Middle frontal gyrus (tissue), 1 donor: Measurements from ENCODE around the gene DKK3.

ENCODE experiments used
- DNase-seq: peaks from one replicate; pipeline ENCODE4 v3.0.0-alpha.2; 2015; ENCODE audit warnings: low spot score; ENCODE audit errors: extremely low spot score

Gene DKK3

GRCh38 chr11:11946878-11947277 is 61.5 kb downstream of the DKK3 start:
- DNase-seq: no peak

DNA sequence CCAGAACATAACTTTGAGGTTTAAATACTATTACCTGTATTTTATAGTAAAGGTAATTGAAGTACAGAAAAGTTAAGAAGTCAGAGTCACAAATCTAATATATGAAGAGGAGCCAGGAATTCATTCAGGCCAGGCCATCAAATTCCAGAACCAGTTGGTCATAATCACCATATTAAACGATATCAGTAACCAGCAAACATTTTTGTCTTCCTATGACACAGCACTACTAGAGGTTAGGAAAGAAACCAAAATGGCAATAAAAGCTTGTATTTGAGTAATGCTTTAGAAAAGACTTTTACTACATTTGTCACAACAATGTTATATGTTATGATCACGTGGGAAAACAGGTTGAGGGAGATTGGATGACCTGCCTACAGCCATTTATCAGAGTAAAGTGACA is 62.2 kb downstream of the DKK3 start:
- DNase-seq: no peak

DNA sequence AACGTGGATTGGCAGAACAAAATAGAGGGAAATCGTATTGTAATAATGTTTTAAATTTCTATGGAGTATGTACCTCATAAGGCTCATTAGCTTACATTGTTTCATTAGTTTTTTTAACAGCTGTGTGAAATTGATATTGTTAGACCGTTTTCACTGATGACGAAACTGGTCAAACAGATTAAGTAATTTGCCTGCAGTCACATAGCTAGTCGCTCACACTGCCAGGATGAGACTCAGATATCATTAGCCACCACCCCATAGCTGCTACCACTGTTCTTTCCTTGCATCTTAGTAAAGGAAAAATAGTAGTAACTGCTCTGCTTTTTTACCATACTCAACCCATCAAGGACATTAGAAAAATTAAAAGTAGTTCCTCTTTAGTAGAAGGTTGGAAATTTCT is 64.0 kb downstream of the DKK3 start:
- DNase-seq: no peak

DNA sequence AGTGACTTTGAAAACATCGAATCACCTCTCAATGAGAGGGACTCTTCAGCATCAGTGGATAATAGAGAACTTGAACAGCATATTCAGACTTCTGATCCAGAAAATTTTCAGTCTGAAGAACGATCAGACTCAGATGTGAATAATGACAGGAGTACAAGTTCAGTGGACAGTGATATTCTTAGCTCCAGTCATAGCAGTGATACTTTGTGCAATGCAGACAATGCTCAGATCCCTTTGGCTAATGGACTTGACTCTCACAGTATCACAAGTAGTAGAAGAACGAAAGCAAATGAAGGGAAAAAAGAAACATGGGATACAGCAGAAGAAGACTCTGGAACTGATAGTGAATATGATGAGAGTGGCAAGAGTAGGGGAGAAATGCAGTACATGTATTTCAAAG is 65.8 kb downstream of the DKK3 start:
- no peak for DNase-seq

GRCh38 chr11:11940551-11940950 is 67.9 kb downstream of the DKK3 start:
- DNase-seq: no peak

DNA sequence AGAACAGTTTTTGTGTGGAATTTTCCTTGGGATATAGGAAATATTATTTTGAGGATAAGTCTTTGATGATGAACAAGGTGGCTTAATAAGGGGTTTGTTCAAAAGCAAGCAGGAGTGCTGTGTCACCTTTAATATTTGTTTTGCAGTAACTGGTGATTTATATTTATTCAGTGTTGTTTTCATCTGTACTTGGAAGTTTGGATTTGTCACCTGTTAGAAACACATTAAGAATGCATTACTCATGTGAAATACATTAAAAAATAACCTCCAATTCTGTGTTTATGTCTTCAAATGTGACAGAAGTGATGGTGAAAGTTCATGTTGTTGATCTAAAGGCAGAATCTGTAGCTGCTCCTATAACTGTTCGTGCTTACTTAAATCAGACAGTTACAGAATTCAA is 70.5 kb downstream of the DKK3 start:
- DNase-seq: no peak

GRCh38 chr11:11937433-11937832 is 71.0 kb downstream of the DKK3 start:
- DNase-seq: no peak

DNA sequence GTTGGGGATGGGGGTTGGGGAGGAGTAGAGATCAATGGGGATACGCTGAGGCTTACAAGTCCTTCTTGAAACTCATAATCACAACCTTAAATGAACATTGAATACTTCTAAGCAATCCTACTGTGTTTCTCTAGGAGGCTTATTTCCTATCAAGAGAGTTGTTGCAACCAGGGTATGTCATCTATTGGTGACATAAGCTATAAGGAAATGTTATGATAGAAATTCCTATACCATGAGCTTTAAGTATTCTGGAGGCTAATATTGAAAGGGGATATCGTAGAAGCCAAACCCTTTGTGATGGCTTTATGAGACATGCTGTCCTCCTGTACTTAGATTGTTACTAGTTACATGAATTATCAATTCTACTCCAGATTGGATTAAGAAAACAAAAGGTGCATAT is 72.9 kb downstream of the DKK3 start:
- no peak for DNase-seq

DNA sequence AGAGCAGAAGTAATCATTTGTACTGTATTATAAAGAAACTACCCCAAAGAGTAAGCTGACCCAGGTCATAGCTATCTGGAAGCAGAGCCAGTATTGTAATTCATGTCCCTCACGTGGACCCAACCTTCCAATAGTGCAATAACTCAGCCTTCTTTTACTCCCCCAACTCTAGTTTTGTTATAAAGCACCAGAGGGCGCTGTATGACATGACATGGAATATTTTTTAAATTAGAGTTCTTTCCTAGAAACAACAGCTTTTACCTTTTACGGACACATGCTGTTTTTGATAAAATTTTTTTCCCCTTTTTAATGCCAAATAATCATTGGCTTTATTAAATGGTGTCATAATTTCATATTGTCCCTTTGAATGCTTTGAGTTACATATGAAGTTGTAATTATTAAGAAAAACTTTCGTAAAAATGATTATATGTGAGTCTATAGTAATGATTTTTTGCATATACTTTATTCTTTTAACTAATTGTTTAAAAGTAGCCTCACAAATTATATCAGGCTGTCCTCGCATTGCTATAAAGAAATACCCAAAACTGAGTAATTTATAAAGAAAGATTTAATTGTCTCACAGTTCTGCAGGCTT is 76.9 kb downstream of the DKK3 start:
- peak; percentile 50 for DNase-seq

GRCh38 chr11:11929920-11930319 is 78.5 kb downstream of the DKK3 start:
- no peak for DNase-seq

DNA sequence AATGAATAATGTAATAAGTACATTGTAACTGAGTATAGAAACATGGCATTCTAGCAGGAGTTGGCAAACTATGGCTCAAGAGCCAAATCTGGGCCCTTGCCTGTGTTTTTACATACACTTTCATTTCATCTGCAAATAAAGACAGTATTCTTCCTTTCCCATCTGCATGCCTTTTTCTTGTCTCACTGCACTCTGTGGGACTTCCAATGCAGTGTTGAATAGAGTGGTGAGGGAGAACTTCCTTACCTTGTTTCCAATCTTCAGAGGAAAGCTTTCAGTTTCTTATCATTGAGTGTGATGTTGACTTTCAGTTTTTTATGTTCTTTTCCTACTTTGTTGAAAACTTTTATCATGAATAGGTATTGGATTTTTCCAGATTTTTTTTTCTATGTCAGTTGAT is 84.6 kb downstream of the DKK3 start:
- DNase-seq: no peak

DNA sequence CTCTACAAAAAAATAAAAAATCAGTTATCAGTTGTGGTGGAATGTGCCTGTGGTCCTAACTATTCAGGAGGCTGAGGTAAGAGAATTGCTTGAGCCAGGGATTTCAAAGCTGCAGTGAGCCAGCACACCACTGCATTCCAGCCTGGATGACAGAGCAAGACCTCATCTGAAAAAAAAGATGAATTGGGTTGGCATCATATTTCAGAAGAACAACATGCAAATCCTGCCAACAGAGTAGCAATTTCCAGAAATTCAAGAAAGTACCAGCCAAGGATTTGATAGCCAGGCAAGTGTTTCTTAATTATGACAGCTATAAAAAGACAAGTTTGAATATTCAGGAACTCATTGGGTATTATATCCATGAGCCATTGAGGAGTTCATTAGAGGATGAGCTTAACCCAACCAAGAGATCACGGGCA is 91.4 kb downstream of the DKK3 start:
- no peak for DNase-seq

DNA sequence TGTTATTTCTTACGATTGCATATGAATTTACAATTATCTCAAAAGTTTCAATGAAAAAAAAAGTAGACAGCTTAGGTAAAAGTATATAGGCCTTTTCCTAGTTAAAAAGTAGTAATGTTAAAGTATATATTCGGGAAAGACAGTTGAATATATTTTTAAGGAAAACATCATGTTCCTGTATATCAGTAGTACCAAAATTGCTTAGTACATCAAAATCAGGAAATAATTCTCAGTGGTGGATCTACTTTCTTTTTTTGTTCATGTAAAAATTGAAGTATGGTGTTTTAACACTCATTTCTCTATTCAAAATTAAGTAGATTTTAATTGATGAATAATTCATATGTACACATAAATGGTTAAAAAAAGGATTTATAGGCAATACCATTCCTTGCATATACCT is 92.8 kb downstream of the DKK3 start:
- no peak for DNase-seq

- DNase-seq: no peak
These were observed 95.0 kb downstream of the DKK3 start for GRCh38 chr11:11913395-11913794.
